NCI-H2227 treated with DMSO at 0.1 percent for 48 hours (cell line): Measurements from ENCODE around the gene SNAPC3.
"Not testable (repeated sequence)": the region's sequence is repeated elsewhere in the genome, so short reads cannot be mapped to it uniquely, and the experiment has no call there.

ENCODE experiments used
- DNase-seq: peaks from one replicate; lab custom pipeline; 2025; lab: John Stamatoyannopoulos, UW

SNAPC3 gene

DNA sequence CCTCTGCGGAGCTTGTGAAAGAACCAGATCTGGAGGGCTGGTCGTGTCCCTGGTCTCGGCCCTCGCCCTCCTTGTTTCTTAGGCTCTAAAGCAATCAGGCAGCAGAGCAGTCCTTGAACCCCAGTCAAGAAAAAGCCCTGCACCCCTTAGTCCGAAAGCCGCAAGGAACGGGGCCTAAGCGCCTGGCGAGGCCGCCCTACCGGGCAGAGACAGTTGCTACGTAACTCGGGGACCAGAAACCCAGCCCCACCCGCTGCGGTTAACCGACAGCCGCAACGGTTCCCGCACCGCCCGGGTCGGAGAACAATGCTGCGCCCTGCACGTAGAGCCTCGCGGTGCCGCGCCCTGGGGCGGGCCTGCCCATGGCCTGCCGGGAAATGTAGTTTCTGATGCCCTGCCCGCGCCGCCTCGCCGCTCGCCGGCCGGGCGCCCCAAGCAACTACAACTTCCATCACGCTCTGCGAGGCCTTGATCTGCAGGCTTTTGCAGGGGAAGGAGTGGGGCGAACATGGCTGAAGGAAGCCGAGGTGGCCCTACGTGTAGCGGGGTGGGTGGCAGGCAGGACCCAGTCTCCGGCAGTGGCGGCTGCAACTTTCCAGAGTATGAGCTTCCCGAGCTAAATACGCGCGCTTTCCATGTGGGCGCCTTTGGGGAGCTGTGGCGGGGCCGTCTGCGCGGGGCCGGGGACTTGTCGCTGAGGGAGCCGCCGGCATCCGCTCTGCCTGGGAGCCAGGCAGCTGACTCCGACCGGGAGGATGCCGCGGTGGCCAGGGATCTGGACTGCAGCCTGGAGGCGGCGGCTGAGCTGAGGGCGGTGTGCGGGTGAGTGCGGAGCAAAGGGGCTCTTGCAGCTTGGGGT is at the start of gene SNAPC3:
SNAPC3 (plus strand) TSS at position 505 of the 859 bp plus-strand sequence; CDS start at position 509, 4 bp downstream.
- DNase-seq = peak; percentile 96

DNA sequence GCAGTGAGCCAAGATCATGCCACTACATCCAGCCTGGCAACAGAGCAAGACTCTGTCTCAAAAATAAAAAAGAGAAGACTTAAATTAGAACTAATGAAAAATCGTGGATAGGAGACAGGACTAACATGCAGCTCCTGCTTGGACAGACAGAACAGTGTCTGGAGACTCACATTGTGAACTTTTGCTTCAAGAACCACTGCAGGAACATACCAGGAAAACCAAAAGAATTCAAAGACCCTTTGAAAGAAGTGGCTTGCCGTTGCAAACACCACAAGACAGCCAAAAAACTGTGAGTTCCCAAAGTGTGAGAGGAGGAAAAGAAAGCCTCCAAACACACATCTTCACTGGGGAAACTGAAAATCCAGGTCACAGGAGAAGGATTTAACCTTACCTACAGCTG is 48.8 kb upstream of the SNAPC3 start:
- DNase-seq = no peak

DNA sequence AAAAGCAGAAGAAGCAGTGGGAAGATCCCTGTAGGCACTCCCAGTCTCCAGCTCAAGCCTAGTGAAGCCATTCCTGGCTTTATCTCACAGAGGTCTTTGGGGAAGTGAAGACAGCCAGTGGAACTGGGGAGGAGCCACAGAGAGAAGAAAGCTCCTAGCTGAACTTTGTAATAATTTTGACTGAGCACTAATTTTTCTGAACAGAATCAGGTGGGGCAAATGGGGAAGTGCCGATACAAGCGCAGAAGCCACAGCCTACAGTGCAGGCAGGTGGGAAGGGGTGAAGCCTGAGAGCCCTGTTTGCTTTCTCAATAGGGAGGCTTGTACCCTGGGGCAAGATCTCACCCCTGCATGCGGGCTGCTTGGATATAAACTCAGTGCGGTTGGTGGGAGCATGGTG is 48.4 kb upstream of the SNAPC3 start:
- no peak for DNase-seq

DNA sequence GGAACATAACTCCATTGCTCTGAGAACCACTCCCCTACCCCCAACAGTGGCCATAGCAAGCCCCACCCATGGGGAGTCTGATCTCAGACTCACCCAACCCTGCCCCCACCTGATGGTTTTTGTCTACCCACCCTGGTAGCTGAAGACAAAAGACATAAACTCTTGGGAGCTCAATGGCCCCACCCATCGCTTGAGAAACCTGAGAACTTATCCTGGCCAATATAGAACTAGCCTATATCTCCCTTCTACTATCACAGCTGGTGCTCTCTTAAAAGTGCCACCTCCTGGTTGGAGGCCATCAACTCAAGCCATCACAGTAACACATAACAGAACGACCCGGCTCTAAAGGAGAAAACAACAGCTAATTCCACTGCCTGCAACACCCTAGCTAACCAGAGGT is 47.9 kb upstream of the SNAPC3 start:
- DNase-seq = no peak

GRCh38 chr9:15377625-15378540 is 44.8 kb upstream of the SNAPC3 start:
- DNase-seq = no peak

GRCh38 chr9:15379317-15379716 is 43.4 kb upstream of the SNAPC3 start:
- DNase-seq = not testable (repeated sequence)

GRCh38 chr9:15379888-15380287 is 42.8 kb upstream of the SNAPC3 start:
- DNase-seq = not testable (repeated sequence)

DNA sequence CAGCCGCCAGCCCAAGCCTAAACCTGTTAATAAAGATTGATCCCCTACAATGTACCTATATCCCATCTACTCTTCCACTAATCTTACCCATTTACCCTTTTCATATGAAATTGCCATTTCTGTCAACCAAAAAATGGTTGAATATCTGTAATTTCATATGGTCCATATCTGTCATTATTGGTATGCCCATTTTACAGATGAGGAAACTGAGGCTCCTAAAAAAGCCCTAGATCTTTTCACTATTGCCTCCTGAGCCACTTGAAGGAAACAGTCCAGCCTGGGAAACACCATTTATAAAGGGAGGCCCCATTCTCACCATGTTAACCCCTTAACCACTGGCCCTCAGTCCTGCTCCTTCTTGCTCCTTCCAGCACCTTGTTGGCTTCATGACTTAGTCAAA is 41.2 kb upstream of the SNAPC3 start:
- no peak for DNase-seq

DNA sequence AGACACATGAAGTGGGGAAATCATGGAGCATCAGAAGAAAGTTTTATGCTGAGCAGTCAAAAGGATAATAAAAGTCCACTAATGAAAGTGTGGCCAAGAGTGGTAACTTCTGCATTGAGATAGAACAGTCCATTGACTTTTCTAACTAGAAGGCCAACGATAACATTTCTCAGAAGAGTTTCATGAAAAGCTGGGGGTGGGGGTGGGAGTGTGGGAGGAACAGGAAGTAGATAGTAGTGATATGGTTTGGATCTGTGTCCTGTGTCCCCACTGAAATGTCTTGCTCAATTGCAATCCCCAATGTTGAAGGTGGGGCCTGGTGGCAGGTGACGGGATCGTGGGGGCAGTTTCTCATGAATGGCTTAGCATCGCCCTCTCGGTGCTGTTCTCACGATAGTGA is 36.2 kb upstream of the SNAPC3 start:
- no peak for DNase-seq

DNA sequence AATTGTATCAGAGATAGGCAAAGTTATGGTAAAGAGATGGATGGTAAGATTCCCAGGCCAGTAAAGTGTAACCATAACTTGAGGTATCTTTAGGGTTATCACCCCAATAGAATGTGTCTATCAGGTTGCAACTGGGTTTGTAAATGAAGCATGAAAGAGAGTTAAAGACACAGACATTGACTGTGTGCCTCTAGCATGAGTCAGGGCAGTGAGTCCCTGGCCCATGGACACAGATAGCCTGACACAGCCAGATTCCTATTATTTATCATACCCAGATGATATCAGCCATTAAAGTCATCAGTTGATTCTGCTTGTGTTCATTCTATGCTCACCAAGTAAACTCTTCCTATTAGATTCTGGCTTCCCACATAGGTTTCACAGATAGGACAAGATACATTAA is 33.5 kb upstream of the SNAPC3 start:
- DNase-seq = no peak

DNA sequence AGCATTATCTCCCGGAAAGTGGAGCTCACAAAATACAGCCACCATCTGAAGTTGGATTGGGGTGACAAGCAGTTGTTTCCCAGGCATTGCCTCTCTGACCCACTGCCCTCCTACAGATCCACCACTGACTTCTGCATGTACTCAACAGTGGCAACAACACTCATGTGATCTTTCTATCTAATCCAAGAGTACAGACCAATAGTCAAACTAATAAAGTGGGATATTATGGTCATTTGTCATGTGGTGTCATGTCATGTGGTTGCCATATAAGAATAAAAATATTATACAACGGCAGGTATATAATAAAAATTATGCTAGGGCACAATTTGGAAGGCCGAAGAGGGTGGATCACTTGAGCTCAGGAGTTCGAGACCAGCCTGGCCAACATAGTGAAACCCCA is 33.0 kb upstream of the SNAPC3 start:
- no peak for DNase-seq

GRCh38 chr9:15390201-15390600 is 32.5 kb upstream of the SNAPC3 start:
- no peak for DNase-seq

GRCh38 chr9:15392363-15392762 is 30.3 kb upstream of the SNAPC3 start:
- DNase-seq = no peak

DNA sequence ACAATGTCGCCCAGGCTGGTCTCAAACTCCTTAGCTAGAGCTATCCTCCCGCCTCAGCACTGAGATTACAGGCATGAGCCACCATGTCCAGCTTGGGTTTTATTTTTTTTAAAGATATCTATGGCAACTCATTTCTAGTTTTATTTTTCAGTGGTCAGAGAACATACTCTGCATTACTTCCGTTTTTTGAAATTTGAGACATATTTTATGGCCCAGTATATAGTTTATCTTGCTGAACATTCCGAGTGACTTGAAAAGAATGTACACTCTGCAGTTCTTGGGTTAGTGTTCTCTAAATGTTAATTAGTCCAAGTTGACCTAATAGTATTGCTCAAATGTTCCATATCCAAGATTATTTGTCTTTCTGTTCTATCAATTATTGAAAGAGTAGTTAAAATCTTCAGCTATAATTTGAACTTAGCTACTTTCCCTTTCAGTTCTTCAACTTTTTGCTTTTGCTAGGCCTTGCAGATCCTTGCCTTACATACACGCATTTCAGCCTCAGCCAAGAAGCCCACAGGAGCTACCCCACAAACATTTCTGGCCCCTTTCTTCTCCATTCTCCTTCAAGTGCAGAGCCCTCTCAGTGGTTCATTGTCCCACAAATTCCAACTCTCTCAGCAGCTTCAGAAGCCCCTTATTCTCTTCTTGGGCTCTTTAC is 22.3 kb upstream of the SNAPC3 start:
- DNase-seq = no peak

GRCh38 chr9:15401266-15401665 is 21.4 kb upstream of the SNAPC3 start:
- DNase-seq = no peak

DNA sequence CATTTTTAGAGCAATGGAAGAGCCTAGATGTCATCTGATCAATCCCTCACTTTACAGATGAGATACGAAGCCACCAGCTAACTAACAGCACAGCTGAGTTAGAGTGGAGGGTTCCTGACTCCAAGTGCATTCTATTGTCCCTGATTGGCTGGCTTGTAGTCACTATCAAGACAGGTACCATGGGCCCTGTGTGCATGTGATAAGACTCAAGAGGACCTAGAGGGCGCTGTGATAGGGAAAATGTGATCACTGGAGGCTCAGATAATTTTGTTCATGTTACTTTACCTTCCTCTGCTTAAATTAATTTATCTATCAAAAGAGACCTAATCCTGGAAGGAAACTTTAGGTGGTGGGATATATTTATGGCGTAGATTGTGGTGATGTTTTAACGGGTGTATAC is 19.5 kb upstream of the SNAPC3 start:
- no peak for DNase-seq

DNA sequence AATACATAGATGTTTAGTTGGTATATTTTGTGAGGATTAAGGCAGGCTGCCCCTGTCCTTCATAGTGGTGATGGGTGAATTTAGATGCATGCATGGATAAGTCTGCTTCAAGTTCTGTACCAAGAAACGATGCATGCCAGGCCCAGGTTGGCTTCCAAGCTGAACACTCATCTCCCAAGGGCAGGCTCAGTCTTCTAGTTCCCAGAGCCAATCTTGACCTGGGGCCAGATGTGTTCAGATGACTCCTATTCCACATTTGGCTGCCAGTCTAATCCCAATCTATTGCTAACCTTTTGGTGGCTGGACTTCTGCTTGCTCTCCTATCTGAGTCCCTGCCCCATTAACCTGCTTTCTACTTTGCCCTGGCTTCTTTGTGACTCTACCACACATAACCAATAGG is 18.5 kb upstream of the SNAPC3 start:
- DNase-seq = no peak

DNA sequence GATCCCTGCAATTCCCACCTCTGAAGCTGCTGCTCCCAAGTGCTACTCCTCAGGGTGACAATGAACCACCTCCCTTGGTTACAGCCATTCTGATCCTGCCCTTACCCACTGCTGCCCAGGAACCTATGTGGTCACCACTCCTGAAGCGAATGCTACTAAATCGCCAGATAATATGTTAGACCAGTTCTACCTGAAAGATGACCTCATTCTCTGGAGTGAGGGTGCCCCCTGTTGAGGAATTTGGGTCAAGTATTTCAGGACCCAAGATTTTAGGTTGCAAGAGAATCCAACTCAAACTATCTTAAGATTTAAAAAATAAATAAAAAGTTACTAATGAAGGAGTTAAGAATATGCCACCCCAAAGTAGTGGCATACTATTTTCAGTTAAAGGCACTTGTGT is 5.8 kb upstream of the SNAPC3 start:
- DNase-seq = no peak

DNA sequence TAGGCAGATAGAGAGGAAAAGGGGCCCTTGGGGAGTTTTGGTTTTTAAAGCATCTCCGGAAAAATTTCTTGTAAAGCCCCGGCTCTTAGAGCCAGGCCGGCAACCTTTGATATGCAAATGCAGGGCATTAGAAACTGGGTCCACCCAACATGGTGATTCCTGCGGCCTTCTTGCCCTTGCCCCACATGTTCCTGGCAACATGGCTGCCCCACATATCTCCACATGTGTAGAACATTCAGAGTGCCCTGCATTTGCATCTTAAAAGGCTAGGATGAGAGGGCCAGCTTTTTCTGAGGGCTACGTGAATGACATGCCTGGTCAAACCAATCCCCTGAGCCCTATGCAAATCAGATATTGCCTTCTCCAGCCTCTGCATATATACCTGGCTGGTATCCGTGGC is 5.0 kb upstream of the SNAPC3 start:
- no peak for DNase-seq

DNA sequence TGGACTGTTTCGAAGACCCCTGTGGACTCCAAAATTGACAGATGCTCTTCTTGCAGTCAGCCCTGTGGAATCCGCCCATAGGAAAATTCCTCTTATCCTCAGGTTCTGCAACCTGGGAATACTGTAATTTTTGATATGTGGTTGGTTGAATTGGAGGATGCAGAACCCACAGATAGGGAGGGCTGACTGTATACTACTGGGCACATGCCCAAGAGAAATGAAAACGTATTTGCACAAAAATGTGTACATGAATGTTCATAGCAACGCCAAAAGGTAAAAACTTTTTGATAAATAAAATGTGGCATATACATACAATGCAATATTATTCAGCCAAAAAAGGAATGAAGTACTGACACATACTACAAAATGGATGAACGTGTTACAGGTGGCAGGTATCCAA is 1.9 kb upstream of the SNAPC3 start:
- no peak for DNase-seq

DNA sequence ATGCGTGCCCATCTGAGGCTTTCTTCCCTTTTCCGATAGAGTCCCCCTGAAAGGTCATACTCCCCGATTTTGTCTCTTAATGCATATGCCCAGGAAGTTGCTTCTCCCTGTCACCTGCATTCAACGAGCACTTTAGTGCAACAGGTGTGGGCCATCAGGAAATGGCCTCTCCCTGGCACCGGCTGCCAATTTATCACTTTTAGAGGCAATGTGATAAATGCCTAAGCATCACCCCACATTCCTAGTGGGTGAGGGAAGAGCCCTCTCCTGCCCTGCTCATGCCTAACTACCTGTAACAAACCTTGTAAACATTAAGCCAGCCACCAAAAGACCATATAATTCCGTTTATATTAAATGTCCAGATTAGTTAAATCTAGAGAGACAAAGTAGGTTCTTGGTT is 1.1 kb upstream of the SNAPC3 start:
- no peak for DNase-seq

DNA sequence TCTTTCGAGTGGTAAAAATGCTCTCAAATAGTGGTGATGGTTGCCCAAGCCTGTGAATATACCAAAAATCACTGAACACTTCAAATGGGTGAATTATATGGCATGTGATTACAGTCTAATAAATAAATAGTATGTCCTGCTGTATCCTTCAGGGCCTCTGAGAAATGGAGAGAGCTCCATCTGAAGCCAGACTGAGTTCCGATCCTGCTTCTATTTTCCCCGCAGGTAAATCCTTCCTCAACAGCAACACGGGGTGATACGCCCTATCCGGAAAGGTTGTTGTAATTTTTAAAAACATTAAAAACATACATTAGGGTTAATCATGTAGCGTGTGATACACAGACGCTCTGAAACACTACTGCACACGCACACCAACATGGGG is 695 bp upstream of the SNAPC3 start:
- peak; percentile 73 for DNase-seq
